GM15510 (cell line): ENCODE measurements around the gene TSSC4.

Experiments
- POLR2A ChIP-seq: IDR thresholded peaks from 3 replicates; pipeline ENCODE4 v1.6.1; 2011; ENCODE audit warnings: borderline replicate concordance; ENCODE audit not compliant: insufficient read length; ENCODE audit errors: extremely low read depth

TSSC4 gene

GRCh38 chr11:2401436-2401984, 960 bp downstream of the TSSC4 start:
- TF ChIP-seq POLR2A, result no peak

GRCh38 chr11:2402106-2402505, 1.6 kb downstream of the TSSC4 start:
- TF ChIP-seq POLR2A, result no peak

- TF ChIP-seq POLR2A, result no peak
Measured at GRCh38 chr11:2402890-2403645, 2.5 kb downstream of the TSSC4 start.

DNA sequence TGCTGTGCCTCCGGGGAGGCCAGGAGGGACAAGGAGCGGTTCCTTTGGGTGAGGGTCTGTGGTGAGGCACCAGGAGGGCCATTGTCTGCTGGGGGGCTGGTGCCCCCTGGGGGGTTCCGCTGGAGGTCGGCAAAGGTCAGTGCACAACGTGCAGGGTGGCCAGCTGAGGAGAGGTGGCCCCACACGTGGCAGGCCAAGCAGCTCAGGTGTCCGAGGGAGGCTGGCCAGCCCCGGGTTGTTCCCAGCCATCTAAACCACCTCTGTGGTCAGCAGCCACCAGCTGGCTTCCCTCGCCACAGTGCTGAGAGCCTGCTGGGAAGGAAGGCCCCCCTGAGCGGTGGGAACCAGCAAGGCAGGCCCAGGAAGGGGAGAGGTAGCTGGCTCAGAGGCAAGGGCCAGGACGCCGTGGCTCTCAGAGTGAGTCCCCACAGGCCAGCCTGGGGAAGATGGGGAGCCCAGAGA, 4.2 kb downstream of the TSSC4 start:
- no peak for TF ChIP-seq POLR2A

DNA sequence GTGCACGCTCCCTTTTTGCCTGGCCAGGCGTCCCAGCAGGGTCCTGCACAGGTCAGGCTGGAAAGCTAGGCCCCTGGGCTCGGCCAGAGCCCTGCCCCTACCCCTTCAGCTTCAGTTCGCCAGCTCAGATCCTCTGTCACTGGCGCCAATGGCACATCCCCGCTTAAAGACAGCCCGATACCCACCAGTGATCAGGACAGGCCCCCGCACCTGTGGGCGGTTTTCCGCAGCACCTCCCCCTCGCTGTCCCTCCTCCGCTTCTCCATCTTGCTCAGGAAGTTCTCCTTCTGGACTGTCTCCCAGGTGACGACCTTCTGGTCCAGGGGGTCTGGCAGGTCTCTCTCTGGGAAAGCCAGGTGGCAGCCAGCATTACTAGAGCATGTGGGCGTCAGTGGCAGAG, 5.9 kb downstream of the TSSC4 start:
- no peak for TF ChIP-seq POLR2A

- no peak for TF ChIP-seq POLR2A
Measured at GRCh38 chr11:2406878-2407410, 6.4 kb downstream of the TSSC4 start.

GRCh38 chr11:2408671-2409070, 8.1 kb downstream of the TSSC4 start:
- TF ChIP-seq POLR2A, result no peak

DNA sequence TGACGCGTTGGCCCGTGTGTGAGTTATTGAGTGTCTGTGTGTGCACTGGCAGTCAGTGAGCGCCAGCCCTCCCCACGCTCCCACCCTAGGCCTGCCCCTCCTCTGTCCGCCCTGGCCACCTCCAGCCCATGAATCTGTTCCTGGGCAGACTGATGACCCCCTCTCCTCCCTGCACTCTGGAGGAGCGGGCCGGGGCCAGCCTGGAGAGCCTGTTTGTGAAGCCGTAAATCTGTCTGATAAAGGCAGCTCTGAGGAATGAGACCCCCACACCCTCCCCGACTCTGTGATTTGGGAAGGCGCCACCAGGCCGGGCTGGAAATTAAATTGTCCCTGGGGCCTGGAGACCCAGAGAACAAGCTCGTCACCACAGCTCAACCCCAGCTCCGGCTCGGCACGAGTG, 8.6 kb downstream of the TSSC4 start:
- TF ChIP-seq POLR2A, result no peak

DNA sequence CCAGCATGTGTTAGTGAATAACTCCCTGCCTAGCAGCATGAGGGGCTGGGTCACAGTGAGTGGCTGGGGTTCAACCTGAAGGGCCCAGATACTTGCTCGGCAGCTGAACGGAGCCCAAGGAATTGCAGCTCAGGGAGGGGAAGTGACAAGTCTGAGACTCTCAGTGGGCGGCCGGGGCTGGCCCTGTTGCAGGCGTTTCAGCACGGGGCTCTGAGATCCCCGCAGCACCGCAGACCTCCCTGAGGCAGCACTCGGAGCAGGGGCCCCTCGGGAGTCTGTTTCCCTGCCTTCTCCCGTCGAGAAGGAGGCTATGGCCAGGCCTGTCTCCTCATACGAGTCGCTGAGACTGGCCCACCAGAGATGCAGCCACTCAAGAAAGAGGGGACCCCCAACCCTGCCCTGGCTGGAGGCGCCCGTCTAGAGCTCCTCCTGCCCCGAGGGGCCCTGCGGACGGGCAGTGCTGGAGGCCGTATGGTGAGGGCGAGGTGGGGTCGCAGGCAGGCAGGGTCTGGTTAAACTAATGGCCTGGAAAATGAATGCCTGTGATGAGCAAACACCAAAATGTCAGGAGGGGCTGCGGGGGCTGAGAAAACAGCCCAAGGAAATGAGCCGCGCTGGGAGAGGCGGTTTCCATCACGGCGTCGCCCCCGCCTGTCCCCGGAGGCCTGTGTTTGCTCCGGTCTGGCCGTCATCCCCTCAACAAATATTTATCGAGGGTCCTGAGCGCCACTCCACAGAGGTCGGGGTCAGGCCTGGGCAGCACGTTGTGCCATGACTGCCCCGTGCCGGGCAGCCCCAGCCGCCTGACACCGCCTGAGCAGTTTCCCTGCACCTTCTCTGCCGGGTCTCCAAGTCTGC, 9.3 kb downstream of the TSSC4 start:
- no peak for TF ChIP-seq POLR2A

DNA sequence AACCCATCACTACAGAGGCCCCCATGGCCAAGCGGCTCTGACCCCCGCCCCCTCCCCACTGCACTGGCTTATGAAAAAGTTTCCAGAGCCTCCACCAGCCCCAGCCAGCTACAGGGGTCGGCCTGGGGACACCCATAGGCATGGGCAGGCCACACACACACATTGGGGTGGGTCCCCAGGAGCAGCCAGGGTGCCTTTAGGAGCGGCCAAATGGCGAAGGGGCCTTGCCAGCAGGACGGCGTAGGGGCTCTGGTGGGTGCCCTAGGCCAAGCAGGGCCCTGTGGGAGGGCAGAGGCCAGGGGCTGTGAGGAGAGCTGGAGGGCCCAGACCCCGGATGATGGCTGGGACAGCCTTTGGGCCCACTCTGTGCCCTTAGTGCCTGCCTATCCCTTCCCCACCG, 10.1 kb downstream of the TSSC4 start:
- no peak for TF ChIP-seq POLR2A

- TF ChIP-seq POLR2A, result no peak
Measured at GRCh38 chr11:2411446-2412305, 11.1 kb downstream of the TSSC4 start.

DNA sequence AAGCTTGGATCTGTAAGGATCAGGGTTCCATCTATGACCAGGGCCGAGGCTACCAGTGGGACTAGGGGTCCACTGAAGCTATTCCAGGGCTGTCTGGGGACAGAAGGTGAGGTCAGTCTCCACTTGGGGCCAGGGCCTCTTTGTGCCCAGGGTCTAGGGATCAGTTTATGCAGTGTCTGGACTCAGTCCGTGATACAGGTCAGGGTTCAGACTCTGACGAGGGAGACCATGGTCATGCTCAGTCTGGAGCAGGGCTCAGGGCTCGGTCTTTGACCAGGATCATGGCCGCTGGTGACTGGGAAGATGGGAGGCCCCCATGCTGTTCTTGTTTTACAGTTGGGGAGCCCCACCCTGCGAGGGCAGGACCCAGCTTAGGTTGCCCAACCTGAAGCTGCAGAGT, 11.8 kb downstream of the TSSC4 start:
- no peak for TF ChIP-seq POLR2A

GRCh38 chr11:2413742-2414579, 13.4 kb downstream of the TSSC4 start:
- TF ChIP-seq POLR2A, result no peak
